ENCODE measurements around the gene PSEN1. TPM values are rescaled to one million over a fixed set of nuclear protein-coding genes. Genes with fewer than 3 reads are reported as not detected.

Gene PSEN1
- total RNA-seq, 1 experiment from 2014 or later = 26.9 TPM

DNA sequence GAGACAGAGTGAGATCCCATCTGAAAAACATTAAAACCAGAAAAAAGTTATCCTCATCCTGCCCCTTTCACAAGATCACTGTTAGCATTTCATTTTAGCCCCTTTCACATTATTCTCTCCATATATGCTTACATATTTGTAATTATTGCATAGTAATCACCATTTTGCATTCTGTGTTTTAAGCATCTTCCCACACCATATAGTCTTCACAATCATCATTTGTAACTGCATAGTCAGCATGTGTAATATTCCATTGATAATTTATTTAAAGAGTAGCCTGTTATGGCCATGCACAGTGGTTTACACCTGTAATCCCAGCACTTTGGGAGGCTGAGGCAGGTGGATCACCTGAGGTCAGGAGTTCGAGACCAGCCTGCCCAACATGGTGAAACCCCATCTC, 112.8 kb downstream of the PSEN1 start (continued):
- TF ChIP-seq, protein P1, sequence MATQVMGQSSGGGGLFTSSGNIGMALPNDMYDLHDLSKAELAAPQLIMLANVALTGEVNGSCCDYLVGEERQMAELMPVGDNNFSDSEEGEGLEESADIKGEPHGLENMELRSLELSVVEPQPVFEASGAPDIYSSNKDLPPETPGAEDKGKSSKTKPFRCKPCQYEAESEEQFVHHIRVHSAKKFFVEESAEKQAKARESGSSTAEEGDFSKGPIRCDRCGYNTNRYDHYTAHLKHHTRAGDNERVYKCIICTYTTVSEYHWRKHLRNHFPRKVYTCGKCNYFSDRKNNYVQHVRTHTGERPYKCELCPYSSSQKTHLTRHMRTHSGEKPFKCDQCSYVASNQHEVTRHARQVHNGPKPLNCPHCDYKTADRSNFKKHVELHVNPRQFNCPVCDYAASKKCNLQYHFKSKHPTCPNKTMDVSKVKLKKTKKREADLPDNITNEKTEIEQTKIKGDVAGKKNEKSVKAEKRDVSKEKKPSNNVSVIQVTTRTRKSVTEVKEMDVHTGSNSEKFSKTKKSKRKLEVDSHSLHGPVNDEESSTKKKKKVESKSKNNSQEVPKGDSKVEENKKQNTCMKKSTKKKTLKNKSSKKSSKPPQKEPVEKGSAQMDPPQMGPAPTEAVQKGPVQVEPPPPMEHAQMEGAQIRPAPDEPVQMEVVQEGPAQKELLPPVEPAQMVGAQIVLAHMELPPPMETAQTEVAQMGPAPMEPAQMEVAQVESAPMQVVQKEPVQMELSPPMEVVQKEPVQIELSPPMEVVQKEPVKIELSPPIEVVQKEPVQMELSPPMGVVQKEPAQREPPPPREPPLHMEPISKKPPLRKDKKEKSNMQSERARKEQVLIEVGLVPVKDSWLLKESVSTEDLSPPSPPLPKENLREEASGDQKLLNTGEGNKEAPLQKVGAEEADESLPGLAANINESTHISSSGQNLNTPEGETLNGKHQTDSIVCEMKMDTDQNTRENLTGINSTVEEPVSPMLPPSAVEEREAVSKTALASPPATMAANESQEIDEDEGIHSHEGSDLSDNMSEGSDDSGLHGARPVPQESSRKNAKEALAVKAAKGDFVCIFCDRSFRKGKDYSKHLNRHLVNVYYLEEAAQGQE (IDR thresholded peaks at IDR 0.05; ENCODE audit: low read depth) = no peak
- TF ChIP-seq, protein P2, sequence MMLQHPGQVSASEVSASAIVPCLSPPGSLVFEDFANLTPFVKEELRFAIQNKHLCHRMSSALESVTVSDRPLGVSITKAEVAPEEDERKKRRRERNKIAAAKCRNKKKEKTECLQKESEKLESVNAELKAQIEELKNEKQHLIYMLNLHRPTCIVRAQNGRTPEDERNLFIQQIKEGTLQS (IDR thresholded peaks at IDR 0.05) = no peak

GRCh38 chr14:73249564-73250316, 113.4 kb downstream of the PSEN1 start:
- H2AFZ ChIP-seq (ENCODE audit: low read depth, low read length, poor library complexity, severe bottlenecking) = no peak overlapping the region
- ChIA-PET POLR2A (no interaction called here), CTCF (no interaction called here), RAD21 (ENCODE audit: low non-redundant PET in 1 of 2, low total read pairs in 2 of 2, uncharacterized antibody in 2 of 2, unreplicated experiment in 2 of 2) (no interaction called here)
- H3K27ac ChIP-seq (ENCODE audit: low read depth, low read length) = no peak overlapping the region
- intact Hi-C loops (cut with micrococcal nuclease) = no loop called here
- ATAC-seq = no peak
- no peak for TF ChIP-seq SIN3A (IDR thresholded peaks at IDR 0.05; ENCODE audit: low read depth)
- no peak for DNase-seq (ENCODE audit: low read depth, low spot score)
- H3K9me3 ChIP-seq (ENCODE audit: control insufficient read depth in 1 of 2, insufficient read depth in 1 of 2, low read depth in 1 of 2, low read length in 2 of 2) = no peaks in the 10 kb centered on the region
- H3K9ac ChIP-seq (ENCODE audit: low read length) = no peak overlapping the region
- no peak overlapping the region for H3K4me2 ChIP-seq (ENCODE audit: low read length)
- H3K36me3 ChIP-seq (ENCODE audit: control insufficient read depth in 1 of 2, insufficient read depth in 2 of 2, low read length in 2 of 2) = no peaks in the 10 kb centered on the region; a peak in 1 of 4 replicates
- no peaks in the 10 kb centered on the region for H4K20me1 ChIP-seq (ENCODE audit: insufficient read depth)
- H3K27me3 ChIP-seq (ENCODE audit: insufficient read depth, low read length) = no peaks in the 10 kb centered on the region
- no peak overlapping the region for H3K4me3 ChIP-seq (replicated peaks in 1 of 2; ENCODE audit: low read depth in 1 of 2, low read length in 2 of 2)
- BruUV-seq (replicated peaks) = no TSS peak
- H3K79me2 ChIP-seq (ENCODE audit: insufficient read depth, low read length) = no peaks in the 10 kb centered on the region
- H3K9me2 ChIP-seq (ENCODE audit: insufficient read depth) = no peaks in the 10 kb centered on the region
- no peaks in the 10 kb centered on the region for H3K4me1 ChIP-seq (ENCODE audit: control insufficient read depth in 1 of 2, insufficient read depth in 2 of 2, low read length in 2 of 2)

Data from HCT116 (cell line).